Measurements from ENCODE around the gene H3-3A. TPM values are rescaled to one million over a fixed set of nuclear protein-coding genes. Genes with fewer than 3 reads are reported as not detected.

The H3-3A gene
- total and polyA plus RNA-seq, 2 of the 8 experiments (the other 6 are each of a cell fraction or from before 2014, with no cell fraction given): 1,157 to 1,223 TPM

GRCh38 chr1:226118357-226118756 lies 55.8 kb downstream of the H3-3A start:
- Histone ChIP-seq H3K9me3 (ENCODE audit: insufficient read depth in 2 of 2, low read depth in 1 of 2, low read length in 1 of 2) (peaks cover 0 to 5% of the 10 kb centered on the region in 2 experiments; a peak in 1 of 4 replicates), H2BK20ac (ENCODE audit: low read length) (no peak overlapping the region), H2AFZ (ENCODE audit: low read length) (no peak overlapping the region), H4K8ac (ENCODE audit: extremely low read depth, insufficient read depth, low read length) (peak overlapping the region; percentile 18; the same call in 1 of the 2 replicates), H3K36me3 (ENCODE audit: control insufficient read depth in 2 of 4, insufficient read depth in 4 of 4, low read length in 3 of 4) (no peaks in the 10 kb centered on the region), H2BK15ac (ENCODE audit: low read length) (peak overlapping the region; percentile 46; the same call in 1 of the 2 replicates), H3K27me3 (replicated peaks in 1 of 4; ENCODE audit: control insufficient read depth in 3 of 4, extremely low read depth in 1 of 4, insufficient read depth in 3 of 4, low read length in 3 of 4) (peaks cover 0 to 7% (median 4%) of the 10 kb centered on the region in 4 experiments; a peak in 3 of 7 replicates), H2BK5ac (ENCODE audit: low read depth, low read length) (no peak overlapping the region), H3K18ac (ENCODE audit: extremely low read depth, low read length) (peak overlapping the region; percentile 32), H4K91ac (replicated peaks; ENCODE audit: insufficient read length, low read length) (no peak overlapping the region), H2BK120ac (replicated peaks; ENCODE audit: low read depth, low read length) (no peak overlapping the region), H3K27ac (ENCODE audit: low read depth, low read length) (no peak overlapping the region), H4K5ac (ENCODE audit: insufficient read length, low read depth, low read length) (no peak overlapping the region), H3K14ac (ENCODE audit: insufficient read length) (no peak overlapping the region), H3K4me1 (replicated peaks in 1 of 4; ENCODE audit: control insufficient read depth in 3 of 4, insufficient read depth in 4 of 4, low read length in 3 of 4) (peaks cover 0 to 9% (median 7%) of the 10 kb centered on the region in 4 experiments; a peak in 4 of 7 replicates), H3K9ac (replicated peaks in 1 of 4; ENCODE audit: extremely low read depth in 1 of 4, low read depth in 3 of 4, low read length in 3 of 4) (no peak overlapping the region), H3K56ac (replicated peaks; ENCODE audit: insufficient read length, low read depth, low read length) (no peak overlapping the region), H4K20me1 (replicated peaks in 1 of 2; ENCODE audit: control insufficient read depth in 1 of 2, insufficient read depth in 2 of 2, low read length in 2 of 2) (no peaks in the 10 kb centered on the region), H2AK5ac (ENCODE audit: low read depth, low read length) (peak overlapping the region; percentile 3; the same call in 1 of the 2 replicates), H3K23me2 (ENCODE audit: low read depth, low read length) (peaks cover 6% of the 10 kb centered on the region; the same call in 1 of the 2 replicates), H3K4ac (replicated peaks; ENCODE audit: insufficient read length, low read depth, low read length) (no peak overlapping the region), H2BK12ac (ENCODE audit: low read depth, low read length) (peak overlapping the region; percentile 75; the same call in 1 of the 2 replicates), H3K4me2 (ENCODE audit: insufficient read depth in 1 of 2, low read depth in 2 of 2, low read length in 2 of 2) (no peak overlapping the region), H3K23ac (ENCODE audit: insufficient read length) (no peak overlapping the region), H3K79me2 (ENCODE audit: control insufficient read depth in 1 of 2, insufficient read depth in 2 of 2, low read length in 2 of 2) (no peaks in the 10 kb centered on the region), H3K4me3 (ENCODE audit: extremely low read depth in 1 of 4, insufficient read depth in 2 of 4, low read depth in 3 of 4, low read length in 4 of 4) (no peak overlapping the region), H3K79me1 (ENCODE audit: low read depth, low read length) (no peaks in the 10 kb centered on the region)
- no peak for DNase-seq (ENCODE audit: low read depth in 1 of 2, low spot score in 2 of 2)
- FAIRE-seq: no peak
- WGBS, 2 experiments (ENCODE audit: extremely low coverage in 1 of 2, insufficient coverage in 1 of 2, insufficient read length in 1 of 2, insufficient replicate concordance in 2 of 2, low coverage in 1 of 2, low lambda C conversion rate in 2 of 2, missing lambda C conversion rate in 1 of 2): 75% methylated on average over 4 of the region's 4 CpGs; no CpG with 5 or more reads in 1 of the 2 experiments
- ChIA-PET CTCF (ENCODE audit: partially characterized antibody) (interaction anchor here (0.9 to 6.6 kb wide), 3 partner anchors 9 to 51 kb away, joined by 4 to 53 read pairs (median 35); no protein-coding TSS in a partner anchor), POLR2A (ENCODE audit: partially characterized antibody) (interaction anchor here (0.8 to 3.1 kb wide), 7 partner anchors 20 to 56 kb away, joined by 3 to 23 read pairs (median 5); partner anchors contain the start of gene H3-3A)
- no peak for TF ChIP-seq TCF12 (IDR thresholded peaks at IDR 0.05; ENCODE audit: low read depth, low read length)
- no peak for TF ChIP-seq NANOG (IDR thresholded peaks at IDR 0.05; ENCODE audit: insufficient read depth, low read depth, low read length, poor library complexity, severe bottlenecking)
- TF ChIP-seq MAFK (IDR thresholded peaks at IDR 0.05; ENCODE audit: low read depth, low read length): no peak
- TF ChIP-seq ZNF274 (IDR thresholded peaks at IDR 0.05; ENCODE audit: borderline replicate concordance, extremely low read depth, low read length): no peak
- no peak for TF ChIP-seq POLR2A (IDR thresholded peaks at IDR 0.05; ENCODE audit: control extremely low read depth in 1 of 2, low read depth in 2 of 2, low read length in 2 of 2)
- no peak for TF ChIP-seq TAF1 (IDR thresholded peaks at IDR 0.05; ENCODE audit: low read depth, low read length)
- TF ChIP-seq CTBP2 (IDR thresholded peaks at IDR 0.05; ENCODE audit: borderline replicate concordance, insufficient read depth, insufficient read length, low read length): no peak
- no peak for TF ChIP-seq CBX5 (IDR thresholded peaks at IDR 0.05; ENCODE audit: low read depth, low read length)
- TF ChIP-seq ATF2 (IDR thresholded peaks at IDR 0.05; ENCODE audit: low read length): no peak
- TF ChIP-seq BRCA1 (IDR thresholded peaks at IDR 0.05; ENCODE audit: low read depth, low read length): no peak
- no peak for TF ChIP-seq GABPA (IDR thresholded peaks at IDR 0.05; ENCODE audit: borderline replicate concordance, insufficient read depth, low read length)
- TF ChIP-seq ASH2L (IDR thresholded peaks at IDR 0.05; ENCODE audit: low read length): no peak

Measured in H1 (cell line).